DOHH2 (cell line): Measurements from ENCODE around the gene SH3RF3.

Experiments used
- H3F3A ChIP-seq: fragments of 200-600 bp; sonication (generic), shearing (Covaris generic); 2 replicates; pipeline ENCODE4 v1.6.0; 2016; ENCODE audit warnings: antibody characterized with exemption, mild to moderate bottlenecking; ENCODE audit not compliant: control insufficient read depth, insufficient read depth
- H3K27ac ChIP-seq: fragments of 200-600 bp; sonication (generic); 2 replicates; pipeline ENCODE4 v1.5.1; 2014; ENCODE audit warnings: low read depth, mild to moderate bottlenecking, low read length, moderate library complexity
- H3K27me3 ChIP-seq: fragments of 200-600 bp; sonication (generic); 2 replicates; pipeline ENCODE4 v1.6.1; 2014; ENCODE audit warnings: mild to moderate bottlenecking, low read length, mixed read lengths; ENCODE audit not compliant: control insufficient read depth
- H3K36me3 ChIP-seq: fragments of 200-600 bp; sonication (generic); 2 replicates; pipeline ENCODE4 v1.6.1; 2014; ENCODE audit warnings: mild to moderate bottlenecking, low read length, moderate library complexity, mixed read lengths; ENCODE audit not compliant: control insufficient read depth
- H3K4me1 ChIP-seq: fragments of 200-600 bp; sonication (generic); 2 replicates; pipeline ENCODE4 v1.6.1; 2014; ENCODE audit warnings: mild to moderate bottlenecking, low read length, mixed read lengths; ENCODE audit not compliant: control insufficient read depth
- H3K4me2 ChIP-seq: fragments of 200-600 bp; sonication (generic); 2 replicates; pipeline ENCODE4 v1.6.0; 2014; ENCODE audit warnings: mild to moderate bottlenecking, low read length, moderate library complexity
- H3K4me3 ChIP-seq: fragments of 200-600 bp; sonication (generic); 2 replicates; pipeline ENCODE4 v1.5.1; 2014; ENCODE audit warnings: mild to moderate bottlenecking, low read length, mixed read lengths
- H3K79me2 ChIP-seq: fragments of 200-600 bp; sonication (generic); 2 replicates; pipeline ENCODE4 v1.6.1; 2014; ENCODE audit warnings: mild to moderate bottlenecking, low read length, mixed read lengths; ENCODE audit not compliant: control insufficient read depth
- H3K9me2 ChIP-seq: fragments of 200-600 bp; sonication (generic); replicated peaks from 2 replicates; pipeline ENCODE4 v1.6.1; 2014; ENCODE audit warnings: mild to moderate bottlenecking, low read length, mixed read lengths; ENCODE audit not compliant: control insufficient read depth
- H3K9me3 ChIP-seq: fragments of 200-600 bp; sonication (generic); 2 replicates; pipeline ENCODE4 v1.6.1; 2014; ENCODE audit warnings: antibody characterized with exemption, low read length, mixed read lengths; ENCODE audit not compliant: control insufficient read depth, insufficient read depth
- H4K20me1 ChIP-seq: fragments of 200-600 bp; sonication (generic); 2 replicates; pipeline ENCODE4 v1.6.0; 2014; ENCODE audit warnings: low read depth, mild to moderate bottlenecking, antibody characterized with exemption, low read length, moderate library complexity; ENCODE audit not compliant: control insufficient read depth, insufficient read depth
- EZH2phosphoT487 ChIP-seq: fragments of 200-600 bp; sonication (generic); IDR thresholded peaks from 2 replicates; pipeline ENCODE4 v1.6.1; 2017; ENCODE audit warnings: borderline replicate concordance, mild to moderate bottlenecking, antibody characterized with exemption, low read length, moderate library complexity, mixed read lengths
- TF ChIP-seq, protein P1 (sequence below): fragments of 200-600 bp; sonication (generic); IDR thresholded peaks from one replicate; pipeline ENCODE4 v1.5.1; 2014; ENCODE audit warnings: antibody characterized with exemption, mild to moderate bottlenecking, low read depth, low read length; ENCODE audit not compliant: poor library complexity, severe bottlenecking

SH3RF3 gene

DNA sequence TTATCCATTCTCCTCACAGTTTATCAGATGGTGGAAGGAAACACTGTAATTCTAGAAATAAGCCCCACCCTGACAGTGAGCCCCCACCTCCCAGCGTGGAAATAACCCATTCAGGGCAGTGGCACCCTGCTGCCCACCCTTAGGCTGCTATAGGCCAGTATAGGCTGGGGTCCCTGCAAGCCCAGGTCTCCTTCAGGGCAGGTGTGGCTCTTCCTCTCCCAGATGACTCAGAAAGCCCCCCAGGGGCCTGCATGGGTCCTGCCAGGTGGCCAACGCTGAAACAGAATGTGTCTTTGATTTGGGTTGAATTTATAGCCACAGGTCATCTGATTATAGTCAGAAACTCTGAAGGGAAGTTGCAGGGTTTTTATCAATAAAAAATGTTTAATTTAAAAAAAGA, 136.4 kb downstream of the SH3RF3 start:
- no peaks in the 10 kb centered on the region for H3K36me3 ChIP-seq
- H3K27me3 ChIP-seq, result no peaks in the 10 kb centered on the region
- H3K9me2 ChIP-seq, result no peaks in the 10 kb centered on the region
- H3F3A ChIP-seq, result no peaks in the 10 kb centered on the region
- no peaks in the 10 kb centered on the region for H3K9me3 ChIP-seq
- H4K20me1 ChIP-seq, result no peaks in the 10 kb centered on the region
- no peak overlapping the region for H3K4me2 ChIP-seq
- TF ChIP-seq EZH2phosphoT487, result no peak
- TF ChIP-seq, protein P1, sequence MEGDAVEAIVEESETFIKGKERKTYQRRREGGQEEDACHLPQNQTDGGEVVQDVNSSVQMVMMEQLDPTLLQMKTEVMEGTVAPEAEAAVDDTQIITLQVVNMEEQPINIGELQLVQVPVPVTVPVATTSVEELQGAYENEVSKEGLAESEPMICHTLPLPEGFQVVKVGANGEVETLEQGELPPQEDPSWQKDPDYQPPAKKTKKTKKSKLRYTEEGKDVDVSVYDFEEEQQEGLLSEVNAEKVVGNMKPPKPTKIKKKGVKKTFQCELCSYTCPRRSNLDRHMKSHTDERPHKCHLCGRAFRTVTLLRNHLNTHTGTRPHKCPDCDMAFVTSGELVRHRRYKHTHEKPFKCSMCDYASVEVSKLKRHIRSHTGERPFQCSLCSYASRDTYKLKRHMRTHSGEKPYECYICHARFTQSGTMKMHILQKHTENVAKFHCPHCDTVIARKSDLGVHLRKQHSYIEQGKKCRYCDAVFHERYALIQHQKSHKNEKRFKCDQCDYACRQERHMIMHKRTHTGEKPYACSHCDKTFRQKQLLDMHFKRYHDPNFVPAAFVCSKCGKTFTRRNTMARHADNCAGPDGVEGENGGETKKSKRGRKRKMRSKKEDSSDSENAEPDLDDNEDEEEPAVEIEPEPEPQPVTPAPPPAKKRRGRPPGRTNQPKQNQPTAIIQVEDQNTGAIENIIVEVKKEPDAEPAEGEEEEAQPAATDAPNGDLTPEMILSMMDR, result no peak
- no peak overlapping the region for H3K4me3 ChIP-seq
- H3K27ac ChIP-seq, result no peak overlapping the region
- no peaks in the 10 kb centered on the region for H3K79me2 ChIP-seq
- no peaks in the 10 kb centered on the region for H3K4me1 ChIP-seq

DNA sequence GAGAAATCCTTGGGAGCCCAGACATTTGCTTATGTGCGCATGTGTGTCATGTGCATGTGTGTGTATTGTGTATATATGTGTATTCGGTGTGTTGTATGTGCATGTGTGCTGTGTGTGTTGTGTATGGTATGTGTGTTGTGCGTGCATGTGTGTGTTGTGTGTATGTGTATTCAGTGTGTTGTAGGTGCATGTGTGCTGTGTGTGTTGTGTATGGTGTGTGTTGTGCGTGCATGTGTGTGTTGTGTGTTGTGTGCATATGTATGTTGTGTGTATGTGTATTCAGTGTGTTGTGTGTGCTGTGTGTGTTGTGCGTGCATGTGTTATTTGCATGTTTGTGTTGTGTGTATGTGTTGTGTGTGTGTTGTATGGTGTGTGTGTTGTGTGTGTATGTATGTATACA, 136.9 kb downstream of the SH3RF3 start:
- no peaks in the 10 kb centered on the region for H3K9me2 ChIP-seq
- no peaks in the 10 kb centered on the region for H3K79me2 ChIP-seq
- no peaks in the 10 kb centered on the region for H4K20me1 ChIP-seq
- H3K27me3 ChIP-seq, result no peaks in the 10 kb centered on the region
- H3K4me1 ChIP-seq, result no peaks in the 10 kb centered on the region
- no peak overlapping the region for H3K4me2 ChIP-seq
- H3F3A ChIP-seq, result no peaks in the 10 kb centered on the region
- no peak overlapping the region for H3K4me3 ChIP-seq
- TF ChIP-seq, protein P1, result no peak
- TF ChIP-seq EZH2phosphoT487, result no peak
- no peaks in the 10 kb centered on the region for H3K36me3 ChIP-seq
- H3K9me3 ChIP-seq, result no peaks in the 10 kb centered on the region
- H3K27ac ChIP-seq, result no peak overlapping the region

DNA sequence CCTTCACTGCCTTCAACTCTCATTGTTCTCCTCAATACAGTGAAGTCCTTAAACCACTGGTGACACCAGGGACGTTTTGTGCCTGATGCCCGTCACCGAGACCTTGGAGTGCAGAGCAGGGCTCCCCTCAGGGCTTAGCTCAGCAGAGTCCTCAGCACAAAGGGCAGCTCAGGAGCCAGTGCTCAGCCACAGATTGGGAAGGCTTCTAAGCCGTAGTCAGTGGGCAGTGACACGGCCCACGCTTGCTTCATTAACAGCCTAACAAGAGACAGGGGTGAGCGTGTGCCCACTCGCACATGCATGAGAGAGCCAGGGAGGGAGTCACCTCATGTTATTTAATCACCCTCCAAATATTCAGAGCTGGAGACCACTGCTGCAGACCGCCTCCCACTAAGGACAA, 137.5 kb downstream of the SH3RF3 start:
- no peaks in the 10 kb centered on the region for H3F3A ChIP-seq
- H3K36me3 ChIP-seq, result no peaks in the 10 kb centered on the region
- H3K4me1 ChIP-seq, result no peaks in the 10 kb centered on the region
- TF ChIP-seq, protein P1, result no peak
- no peak for TF ChIP-seq EZH2phosphoT487
- H3K79me2 ChIP-seq, result no peaks in the 10 kb centered on the region
- no peaks in the 10 kb centered on the region for H4K20me1 ChIP-seq
- H3K27me3 ChIP-seq, result no peaks in the 10 kb centered on the region
- no peaks in the 10 kb centered on the region for H3K9me3 ChIP-seq
- no peak overlapping the region for H3K27ac ChIP-seq
- H3K4me2 ChIP-seq, result no peak overlapping the region
- no peaks in the 10 kb centered on the region for H3K9me2 ChIP-seq
- H3K4me3 ChIP-seq, result no peak overlapping the region
